ENCODE measurements around the gene OR12D3. TPM values are rescaled to one million over a fixed set of nuclear protein-coding genes. Genes with fewer than 3 reads are reported as not detected.

The OR12D3 gene
- total RNA-seq, 1 experiment from 2014 or later: not detected

DNA sequence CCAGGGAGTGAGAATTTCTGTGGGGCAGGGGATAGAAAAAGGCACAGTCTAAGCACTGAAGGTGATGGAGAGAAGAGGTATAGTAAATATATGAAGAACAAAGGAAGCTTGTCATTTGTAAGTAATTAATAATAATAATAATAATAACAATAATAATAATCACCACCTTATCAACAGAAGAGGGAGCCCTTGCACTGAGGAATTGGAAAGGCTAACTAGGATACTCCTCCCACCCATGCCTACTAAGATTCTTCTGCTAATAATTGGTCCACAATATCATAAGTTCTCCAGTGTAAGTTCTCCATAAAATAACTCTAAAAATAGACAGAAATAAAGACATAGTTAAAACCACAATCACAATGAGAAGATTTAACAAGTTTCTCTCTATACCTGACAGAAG is 912 bp upstream of the OR12D3 start:
- DNase-seq: no peak
- Histone ChIP-seq H3K27ac (ENCODE audit: insufficient read length, low read depth, low read length) (no peak overlapping the region), H3K79me2 (ENCODE audit: insufficient read depth, low read length) (no peaks in the 10 kb centered on the region), H3K27me3 (ENCODE audit: insufficient read depth, low read length) (no peaks in the 10 kb centered on the region), H2BK20ac (ENCODE audit: low read depth, low read length, poor library complexity, severe bottlenecking) (no peak overlapping the region), H3K9me3 (ENCODE audit: control insufficient read depth, low read depth, low read length) (no peaks in the 10 kb centered on the region), H2AK5ac (ENCODE audit: insufficient read length, low read length) (no peak overlapping the region), H2BK5ac (ENCODE audit: insufficient read length, low read length) (no peak overlapping the region), H4K91ac (ENCODE audit: insufficient read length, low read depth, low read length) (no peak overlapping the region), H2BK15ac (ENCODE audit: low read depth, low read length) (no peak overlapping the region), H3K4ac (ENCODE audit: low read depth, low read length) (no peak overlapping the region), H2BK120ac (ENCODE audit: low read depth, low read length, poor library complexity, severe bottlenecking) (no peak overlapping the region), H4K20me1 (ENCODE audit: control insufficient read depth, insufficient read depth, insufficient read length) (no peaks in the 10 kb centered on the region), H3T11ph (ENCODE audit: low read length) (no peak overlapping the region), H3K4me2 (ENCODE audit: insufficient read depth, insufficient read length, low read length) (no peak overlapping the region), H3K14ac (ENCODE audit: insufficient read depth, low read length) (no peak overlapping the region), H3K9ac (ENCODE audit: extremely low read depth, insufficient read length, low read length) (no peak overlapping the region), H3K23ac (ENCODE audit: insufficient read length, low read depth, low read length) (no peak overlapping the region), H3K23me2 (ENCODE audit: insufficient read length, low read depth, low read length, poor library complexity, severe bottlenecking) (no peaks in the 10 kb centered on the region), H2BK12ac (ENCODE audit: insufficient read length, low read depth, low read length) (no peak overlapping the region), H2AFZ (ENCODE audit: low read length) (no peak overlapping the region), H3K4me1 (ENCODE audit: insufficient read depth, low read length) (no peaks in the 10 kb centered on the region), H3K79me1 (ENCODE audit: insufficient read depth, low read depth, low read length, poor library complexity, severe bottlenecking) (no peaks in the 10 kb centered on the region), H4K8ac (replicated peaks; ENCODE audit: insufficient read length, low read depth, low read length) (no peak overlapping the region), H3K18ac (ENCODE audit: insufficient read length, low read depth, low read length) (no peak overlapping the region), H4K5ac (ENCODE audit: insufficient read length, low read depth, low read length) (no peak overlapping the region), H3K56ac (ENCODE audit: insufficient read length, low read depth, low read length) (no peak overlapping the region)
- Mint-ChIP-seq H3K36me3 (ENCODE audit: insufficient read depth in 1 of 3, low read depth in 3 of 3) (no peaks in the 10 kb centered on the region), H3K27me3 (ENCODE audit: low read depth) (no peaks in the 10 kb centered on the region), H3K27ac (no peak overlapping the region), H3K4me3 (no peak overlapping the region), H3K4me1 (peaks cover 4% of the 10 kb centered on the region in 2 experiments; a peak in 1 of 4 replicates), H3K9me3 (no peaks in the 10 kb centered on the region)
- TF ChIP-seq, protein P1, sequence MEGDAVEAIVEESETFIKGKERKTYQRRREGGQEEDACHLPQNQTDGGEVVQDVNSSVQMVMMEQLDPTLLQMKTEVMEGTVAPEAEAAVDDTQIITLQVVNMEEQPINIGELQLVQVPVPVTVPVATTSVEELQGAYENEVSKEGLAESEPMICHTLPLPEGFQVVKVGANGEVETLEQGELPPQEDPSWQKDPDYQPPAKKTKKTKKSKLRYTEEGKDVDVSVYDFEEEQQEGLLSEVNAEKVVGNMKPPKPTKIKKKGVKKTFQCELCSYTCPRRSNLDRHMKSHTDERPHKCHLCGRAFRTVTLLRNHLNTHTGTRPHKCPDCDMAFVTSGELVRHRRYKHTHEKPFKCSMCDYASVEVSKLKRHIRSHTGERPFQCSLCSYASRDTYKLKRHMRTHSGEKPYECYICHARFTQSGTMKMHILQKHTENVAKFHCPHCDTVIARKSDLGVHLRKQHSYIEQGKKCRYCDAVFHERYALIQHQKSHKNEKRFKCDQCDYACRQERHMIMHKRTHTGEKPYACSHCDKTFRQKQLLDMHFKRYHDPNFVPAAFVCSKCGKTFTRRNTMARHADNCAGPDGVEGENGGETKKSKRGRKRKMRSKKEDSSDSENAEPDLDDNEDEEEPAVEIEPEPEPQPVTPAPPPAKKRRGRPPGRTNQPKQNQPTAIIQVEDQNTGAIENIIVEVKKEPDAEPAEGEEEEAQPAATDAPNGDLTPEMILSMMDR (conservative IDR thresholded peaks at IDR 0.05): peak; percentile 53

Data from H9 (cell line).